GM12865 (cell line): Measurements from ENCODE around the gene SLC38A10.

Source experiments
- DNase-seq: peaks from one replicate; pipeline ENCODE4 v3.0.0; 2010; ENCODE audit warnings: low read depth
- H3K4me3 ChIP-seq: 2 replicates; pipeline ENCODE4 v1.5.1; 2011; ENCODE audit warnings: mild to moderate bottlenecking, low read depth, low read length, control low read depth
- CTCF ChIP-seq: IDR thresholded peaks from 2 replicates; pipeline ENCODE4 v1.5.1; 2011; ENCODE audit warnings: low read length, control low read depth, low read depth, inconsistent platforms; ENCODE audit not compliant: insufficient read depth; ENCODE audit errors: missing control alignments

SLC38A10 gene

DNA sequence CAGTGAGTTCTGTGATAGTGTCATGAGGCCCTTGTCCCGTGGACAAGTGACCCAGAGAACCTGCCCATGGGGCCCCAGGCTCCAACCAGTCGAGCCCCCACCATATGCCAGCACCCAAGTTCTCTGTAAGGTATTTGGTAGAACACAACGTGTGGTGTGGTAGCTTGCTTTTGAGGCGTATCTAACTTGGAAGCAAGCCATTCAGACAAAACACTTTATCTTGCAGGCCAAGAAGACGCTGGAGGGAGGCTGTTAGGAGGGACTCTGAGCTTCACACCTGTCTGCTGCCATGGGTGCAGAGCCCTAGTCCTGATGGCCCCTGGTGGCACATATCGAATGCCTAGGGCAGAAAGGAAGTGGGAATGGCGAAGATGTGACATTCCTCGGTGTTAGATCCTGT is 54.3 kb downstream of the SLC38A10 start:
- DNase-seq: no peak
- peak overlapping the region; percentile 65 for H3K4me3 ChIP-seq
- TF ChIP-seq CTCF: no peak

DNA sequence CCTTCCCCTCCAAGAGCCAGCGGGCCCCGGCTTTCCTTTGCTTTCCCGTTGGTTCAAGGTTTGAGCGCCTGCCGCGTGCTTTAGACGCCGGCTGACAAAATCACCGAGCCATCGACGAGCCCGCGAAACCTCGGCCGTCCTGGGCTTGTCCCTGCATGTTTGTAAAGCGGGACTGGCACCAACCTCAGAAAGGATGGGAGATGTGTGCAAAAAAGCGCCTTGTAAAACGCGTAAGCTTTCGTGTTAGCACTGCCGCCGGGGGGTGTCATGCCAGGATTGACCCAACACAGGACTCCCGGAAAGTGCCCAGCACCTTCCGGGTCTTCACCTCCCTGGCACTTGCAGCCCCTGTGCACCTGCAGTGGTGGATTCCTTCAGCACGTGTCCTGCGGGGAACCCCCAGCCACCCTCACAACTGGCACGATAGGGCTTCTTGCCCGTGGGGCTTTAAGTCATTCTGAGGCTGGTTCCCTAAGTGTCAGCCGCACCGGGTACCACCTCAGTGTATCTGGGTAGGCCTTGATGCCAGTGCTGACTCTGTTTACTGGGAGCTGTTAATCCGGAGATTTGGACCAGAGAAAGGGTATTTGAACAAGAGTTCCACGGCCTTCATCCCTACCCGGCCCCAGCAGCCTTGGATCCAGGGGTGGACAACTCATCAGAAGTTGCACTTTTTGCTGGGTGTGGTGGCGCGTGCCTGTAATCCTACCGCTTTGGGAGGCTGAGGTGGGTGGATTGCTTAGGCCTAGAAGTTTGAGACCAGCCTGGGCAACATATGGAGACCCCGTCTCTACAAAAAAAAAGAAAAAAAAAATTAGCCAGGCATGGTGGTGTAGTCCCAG is 55.2 kb downstream of the SLC38A10 start:
- H3K4me3 ChIP-seq: peak overlapping the region; percentile 65
- DNase-seq: peak; percentile 81

GRCh38 chr17:81238815-81239713 is 56.0 kb downstream of the SLC38A10 start, which contains the start of the genes NDUFAF8 and TEPSIN:
NDUFAF8 (plus strand) TSS chr17:81239318; CDS start chr17:81239364, 46 bp downstream.
TEPSIN (minus strand) TSS chr17:81239055; CDS start chr17:81239033, 22 bp downstream.
- H3K4me3 ChIP-seq: peak within 1 kb of the TSS; percentile 76
- no peak for TF ChIP-seq CTCF

More for the DNA sequence above, 55.2 kb downstream of the SLC38A10 start:
- no peak for TF ChIP-seq CTCF

DNA sequence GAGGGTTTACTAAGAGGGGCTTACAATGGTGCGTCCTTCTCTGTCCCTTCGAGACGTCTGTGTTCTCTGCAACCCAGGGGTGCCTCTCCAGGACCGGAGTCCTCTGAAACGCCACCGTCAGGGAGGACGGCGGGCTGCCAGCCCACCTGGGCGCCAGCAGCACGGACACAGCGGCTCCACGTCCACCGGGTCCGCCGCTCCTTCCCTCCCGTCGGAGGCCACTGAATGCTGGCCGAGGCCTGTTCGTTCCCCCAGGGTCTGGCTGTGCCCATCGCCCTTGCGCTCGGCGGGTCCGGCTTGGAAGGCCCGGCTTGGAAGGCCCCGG is 56.7 kb downstream of the SLC38A10 start:
- DNase-seq: no peak
- peak overlapping the region; percentile 76 for H3K4me3 ChIP-seq
- no peak for TF ChIP-seq CTCF

More at GRCh38 chr17:81238815-81239713, 56.0 kb downstream of the SLC38A10 start, which contains the start of the genes NDUFAF8 and TEPSIN:
- peak; percentile 99 for DNase-seq

DNA sequence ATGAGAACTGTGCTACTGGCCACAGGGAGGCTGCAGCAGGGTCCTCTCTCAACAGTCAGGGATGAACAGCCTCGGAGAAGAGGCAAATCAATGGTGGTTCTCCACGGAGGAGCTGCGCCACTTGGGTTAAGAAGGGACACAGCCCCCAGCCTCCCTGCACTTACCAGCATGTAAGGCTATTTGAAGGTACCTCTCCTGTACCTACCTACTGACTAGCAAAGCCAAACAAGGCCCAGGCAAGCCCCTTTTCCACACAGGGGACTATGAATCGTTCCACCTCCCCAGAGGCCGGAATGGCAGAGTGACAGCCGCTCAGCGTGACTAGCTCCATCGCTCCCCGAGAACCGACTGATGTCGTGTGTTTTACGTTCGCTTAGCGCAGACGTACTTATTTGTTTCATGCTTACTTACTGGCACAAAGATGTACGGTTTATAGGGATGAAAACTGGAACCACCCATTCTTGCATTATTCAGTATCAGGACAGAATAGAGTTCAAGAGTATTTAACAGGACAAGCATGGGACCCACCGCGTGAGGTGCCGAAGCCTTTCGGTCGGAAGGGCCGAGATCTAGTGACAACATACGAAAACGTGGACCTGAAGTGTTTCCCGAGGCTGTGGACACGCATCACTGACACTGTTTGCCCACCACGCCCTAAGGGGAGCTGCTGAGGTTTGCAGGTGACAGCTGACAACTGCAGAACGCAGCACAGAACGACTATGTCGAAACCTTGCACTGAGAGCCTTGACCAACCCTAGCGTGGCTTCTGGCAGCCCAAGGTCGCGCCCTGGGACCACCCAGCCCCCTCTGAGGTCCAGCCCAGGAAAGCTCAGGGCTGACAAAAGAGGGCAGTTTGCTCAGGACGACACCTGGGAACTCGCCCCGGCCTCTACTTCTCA is 57.3 kb downstream of the SLC38A10 start:
- peak overlapping the region; percentile 76 for H3K4me3 ChIP-seq
- TF ChIP-seq CTCF: no peak
- DNase-seq: no peak

- TF ChIP-seq CTCF: no peak
- H3K4me3 ChIP-seq: no peak overlapping the region
Observed at GRCh38 chr17:81236784-81237183, 58.3 kb downstream of the SLC38A10 start.

More at GRCh38 chr17:81236784-81237183, 58.3 kb downstream of the SLC38A10 start:
- DNase-seq: no peak
